Right atrium auricular region (tissue), 2 donors: Measurements from ENCODE around the gene ALOX5. TPM values are rescaled to one million over a fixed set of nuclear protein-coding genes. Genes with fewer than 3 reads are reported as not detected.
A peak's percentile ranks its signal among the peaks of the same experiment; 100 is the strongest.

Experiments used
- DNase-seq: peaks from one replicate; pipeline ENCODE4 v3.0.0-alpha.2; 2019; ENCODE audit warnings: low spot score
- H3K27ac ChIP-seq, 2 donors: fragments of 200-600 bp; sonication (generic); 1 replicate in 1 of 2; 2 replicates in 1 of 2; pipeline ENCODE4 v1.5.1; 2016 to 2019
- H3K27me3 ChIP-seq, 2 donors: fragments of 200-600 bp; sonication (generic); one replicate each; pipeline versions ENCODE4 v1.5.1 to v1.6.0; 2017 to 2019
- H3K36me3 ChIP-seq: fragments of 200-600 bp; sonication (generic); one replicate; pipeline ENCODE4 v1.5.1; 2016
- H3K4me1 ChIP-seq, 2 donors: fragments of 200-600 bp; sonication (generic); one replicate each; pipeline versions ENCODE4 v1.5.1 to v1.6.0; 2017 to 2019
- H3K4me3 ChIP-seq, 2 donors: fragments of 200-600 bp; sonication (generic); 1 replicate in 1 of 2; 2 replicates in 1 of 2; pipeline ENCODE4 v1.5.1; 2017 to 2019; ENCODE audit warnings: mild to moderate bottlenecking in 1 of 2, moderate library complexity in 1 of 2
- H3K9me3 ChIP-seq, 2 donors: fragments of 200-600 bp; sonication (generic); one replicate each; pipeline ENCODE4 v1.5.1; 2019
- CTCF ChIP-seq, 2 donors: fragments of 200-600 bp; sonication (generic); IDR thresholded peaks; one replicate each; pipeline ENCODE4 v1.5.1; 2019; ENCODE audit warnings: antibody characterized with exemption in 2 of 2
- total RNA-seq, 2 donors: library from RNA; depleted of rRNA; stranded (reverse); fragments of >200 nt; gene quantifications; one replicate each; pipeline ENCODE4 v1.1.0, GENCODE V29; 2016

Gene ALOX5
- total RNA-seq, 2 donors from 2014 or later = 6.3 to 16.0 TPM

GRCh38 chr10:45439365-45439764 lies 65.3 kb downstream of the ALOX5 start:
- DNase-seq = peak; percentile 42
- Histone ChIP-seq H3K9me3 (no peaks in the 10 kb centered on the region), H3K27me3 (no peaks in the 10 kb centered on the region), H3K27ac (no peak overlapping the region), H3K4me3 (no peak overlapping the region), H3K36me3 (no peaks in the 10 kb centered on the region), H3K4me1 (no peaks in the 10 kb centered on the region)
- TF ChIP-seq CTCF (IDR thresholded peaks at IDR 0.05) = no peak

GRCh38 chr10:45439873-45440272 lies 65.9 kb downstream of the ALOX5 start:
- H3K9me3 ChIP-seq = no peaks in the 10 kb centered on the region
- no peaks in the 10 kb centered on the region for H3K4me1 ChIP-seq
- H3K4me3 ChIP-seq = no peak overlapping the region
- no peaks in the 10 kb centered on the region for H3K36me3 ChIP-seq
- DNase-seq = peak; percentile 40
- no peaks in the 10 kb centered on the region for H3K27me3 ChIP-seq
- no peak for TF ChIP-seq CTCF (IDR thresholded peaks at IDR 0.05)
- no peak overlapping the region for H3K27ac ChIP-seq

GRCh38 chr10:45440511-45441062 lies 66.6 kb downstream of the ALOX5 start:
- Histone ChIP-seq H3K9me3 (no peaks in the 10 kb centered on the region), H3K27me3 (no peaks in the 10 kb centered on the region), H3K4me3 (no peak overlapping the region), H3K27ac (no peak overlapping the region), H3K36me3 (no peaks in the 10 kb centered on the region), H3K4me1 (no peaks in the 10 kb centered on the region)
- TF ChIP-seq CTCF (IDR thresholded peaks at IDR 0.05) = no peak
- peak; percentile 54 for DNase-seq

- Histone ChIP-seq H3K9me3 (no peaks in the 10 kb centered on the region), H3K4me3 (no peak overlapping the region), H3K27me3 (no peaks in the 10 kb centered on the region), H3K4me1 (no peaks in the 10 kb centered on the region), H3K36me3 (no peaks in the 10 kb centered on the region), H3K27ac (no peak overlapping the region)
- no peak for TF ChIP-seq CTCF (IDR thresholded peaks at IDR 0.05)
- DNase-seq = peak; percentile 52
Measured at GRCh38 chr10:45441239-45442190, 67.5 kb downstream of the ALOX5 start.

GRCh38 chr10:45442251-45442650 lies 68.2 kb downstream of the ALOX5 start:
- H3K27ac ChIP-seq = no peak overlapping the region
- H3K36me3 ChIP-seq = no peaks in the 10 kb centered on the region
- H3K4me3 ChIP-seq = no peak overlapping the region
- DNase-seq = peak; percentile 28
- no peaks in the 10 kb centered on the region for H3K9me3 ChIP-seq
- H3K27me3 ChIP-seq = no peaks in the 10 kb centered on the region
- no peaks in the 10 kb centered on the region for H3K4me1 ChIP-seq
- TF ChIP-seq CTCF (IDR thresholded peaks at IDR 0.05) = no peak
